ENCODE results near the gene SEMA5A.

- TF ChIP-seq CTCF (IDR thresholded peaks at IDR 0.05) (no peak), POLR2AphosphoS5 (IDR thresholded peaks at IDR 0.05; ENCODE audit: insufficient read depth in 1 of 2, low read depth in 1 of 2) (no peak), POLR2A (IDR thresholded peaks at IDR 0.05) (no peak)
Measured at GRCh38 chr5:9332026-9332425, 213.8 kb downstream of the SEMA5A start.
